Cardiac muscle cell (in vitro differentiated cells and primary cell): Measurements from ENCODE around the gene SPP2. TPM values are rescaled to one million over a fixed set of nuclear protein-coding genes. Genes with fewer than 3 reads are reported as not detected.

Experiments
- DNase-seq, 2 donors: peaks; one replicate each; pipeline versions ENCODE4 v3.0.0 to v3.0.0-alpha.2; 2010 to 2017; ENCODE audit warnings: low read depth in 1 of 2, low spot score in 1 of 2
- H3K27ac ChIP-seq: fragments of 200-600 bp; sonication (generic); 2 replicates; pipeline ENCODE4 v1.5.1; 2016
- H3K27me3 ChIP-seq: fragments of 200-600 bp; sonication (generic); 2 replicates; pipeline ENCODE4 v1.6.0; 2016; ENCODE audit warnings: control low read depth
- H3K36me3 ChIP-seq: fragments of 200-600 bp; sonication (generic); 2 replicates; pipeline ENCODE4 v1.5.1; 2016; ENCODE audit warnings: control low read depth
- H3K4me1 ChIP-seq: fragments of 200-600 bp; sonication (generic); 2 replicates; pipeline ENCODE4 v1.8.1; 2017; ENCODE audit warnings: low read depth, mild to moderate bottlenecking, mixed run types
- H3K4me3 ChIP-seq: fragments of 200-600 bp; sonication (generic); 2 replicates; pipeline ENCODE4 v1.5.1; 2016; ENCODE audit warnings: mild to moderate bottlenecking
- H3K9me3 ChIP-seq: fragments of 200-600 bp; sonication (generic); 2 replicates; pipeline ENCODE4 v1.5.1; 2017; ENCODE audit warnings: low read depth, mild to moderate bottlenecking, control low read depth
- polyA plus RNA-seq: library from polyadenylated mRNA; unstranded; fragments of >200 nt; fragmentation: Nextera tagmentation; extraction: Ambion mirVana; gene quantifications from 2 replicates; pipeline ENCODE4 v1.2.1, GENCODE V29; 2016
- total RNA-seq: library from RNA; depleted of rRNA; stranded (reverse); fragments of >200 nt; gene quantifications from 2 replicates; pipeline ENCODE4 v1.2.3, GENCODE V29; 2016
- TF ChIP-seq, protein P1 (sequence below): IDR thresholded peaks from 2 replicates; pipeline ENCODE4 v1.5.1; 2012; ENCODE audit warnings: low read depth, mild to moderate bottlenecking, low read length

SPP2 gene
- total and polyA plus RNA-seq, 2 experiments from 2014 or later: not detected

GRCh38 chr2:234092344-234092743 is 41.8 kb downstream of the SPP2 start:
- no peak overlapping the region for H3K4me3 ChIP-seq
- no peaks in the 10 kb centered on the region for H3K27me3 ChIP-seq
- TF ChIP-seq, protein P1, sequence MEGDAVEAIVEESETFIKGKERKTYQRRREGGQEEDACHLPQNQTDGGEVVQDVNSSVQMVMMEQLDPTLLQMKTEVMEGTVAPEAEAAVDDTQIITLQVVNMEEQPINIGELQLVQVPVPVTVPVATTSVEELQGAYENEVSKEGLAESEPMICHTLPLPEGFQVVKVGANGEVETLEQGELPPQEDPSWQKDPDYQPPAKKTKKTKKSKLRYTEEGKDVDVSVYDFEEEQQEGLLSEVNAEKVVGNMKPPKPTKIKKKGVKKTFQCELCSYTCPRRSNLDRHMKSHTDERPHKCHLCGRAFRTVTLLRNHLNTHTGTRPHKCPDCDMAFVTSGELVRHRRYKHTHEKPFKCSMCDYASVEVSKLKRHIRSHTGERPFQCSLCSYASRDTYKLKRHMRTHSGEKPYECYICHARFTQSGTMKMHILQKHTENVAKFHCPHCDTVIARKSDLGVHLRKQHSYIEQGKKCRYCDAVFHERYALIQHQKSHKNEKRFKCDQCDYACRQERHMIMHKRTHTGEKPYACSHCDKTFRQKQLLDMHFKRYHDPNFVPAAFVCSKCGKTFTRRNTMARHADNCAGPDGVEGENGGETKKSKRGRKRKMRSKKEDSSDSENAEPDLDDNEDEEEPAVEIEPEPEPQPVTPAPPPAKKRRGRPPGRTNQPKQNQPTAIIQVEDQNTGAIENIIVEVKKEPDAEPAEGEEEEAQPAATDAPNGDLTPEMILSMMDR: no peak
- H3K36me3 ChIP-seq: no peaks in the 10 kb centered on the region
- no peaks in the 10 kb centered on the region for H3K9me3 ChIP-seq
- H3K27ac ChIP-seq: no peak overlapping the region
- DNase-seq: no peak
- no peaks in the 10 kb centered on the region for H3K4me1 ChIP-seq

GRCh38 chr2:234095301-234095700 is 44.8 kb downstream of the SPP2 start:
- no peaks in the 10 kb centered on the region for H3K9me3 ChIP-seq
- no peak for DNase-seq
- H3K36me3 ChIP-seq: no peaks in the 10 kb centered on the region
- H3K4me3 ChIP-seq: no peak overlapping the region
- H3K4me1 ChIP-seq: no peaks in the 10 kb centered on the region
- no peak overlapping the region for H3K27ac ChIP-seq
- TF ChIP-seq, protein P1: no peak
- H3K27me3 ChIP-seq: no peaks in the 10 kb centered on the region

GRCh38 chr2:234096164-234096563 is 45.7 kb downstream of the SPP2 start:
- DNase-seq: no peak
- H3K9me3 ChIP-seq: no peaks in the 10 kb centered on the region
- H3K27ac ChIP-seq: no peak overlapping the region
- TF ChIP-seq, protein P1: no peak
- H3K27me3 ChIP-seq: no peaks in the 10 kb centered on the region
- H3K4me3 ChIP-seq: no peak overlapping the region
- no peaks in the 10 kb centered on the region for H3K36me3 ChIP-seq
- H3K4me1 ChIP-seq: no peaks in the 10 kb centered on the region

- TF ChIP-seq, protein P1: no peak
- no peaks in the 10 kb centered on the region for H3K4me1 ChIP-seq
- H3K27ac ChIP-seq: no peak overlapping the region
- no peaks in the 10 kb centered on the region for H3K36me3 ChIP-seq
- DNase-seq: no peak
- H3K27me3 ChIP-seq: no peaks in the 10 kb centered on the region
- no peaks in the 10 kb centered on the region for H3K9me3 ChIP-seq
- H3K4me3 ChIP-seq: no peak overlapping the region
Observed at GRCh38 chr2:234098681-234099080, 48.2 kb downstream of the SPP2 start.

- no peaks in the 10 kb centered on the region for H3K36me3 ChIP-seq
- H3K9me3 ChIP-seq: no peaks in the 10 kb centered on the region
- no peak overlapping the region for H3K27ac ChIP-seq
- no peaks in the 10 kb centered on the region for H3K4me1 ChIP-seq
- TF ChIP-seq, protein P1: no peak
- H3K4me3 ChIP-seq: no peak overlapping the region
- no peak for DNase-seq
- H3K27me3 ChIP-seq: no peaks in the 10 kb centered on the region
Observed at GRCh38 chr2:234099266-234099665, 48.8 kb downstream of the SPP2 start.

GRCh38 chr2:234100686-234101085 is 50.2 kb downstream of the SPP2 start:
- DNase-seq: no peak
- TF ChIP-seq, protein P1: no peak

More at GRCh38 chr2:234100686-234101085, 50.2 kb downstream of the SPP2 start:
- H3K9me3 ChIP-seq: no peaks in the 10 kb centered on the region
- no peak overlapping the region for H3K27ac ChIP-seq
- no peaks in the 10 kb centered on the region for H3K36me3 ChIP-seq
- H3K27me3 ChIP-seq: no peaks in the 10 kb centered on the region
- no peaks in the 10 kb centered on the region for H3K4me1 ChIP-seq
- no peak overlapping the region for H3K4me3 ChIP-seq
